ENCODE results near the gene GNAZ.
A peak's percentile ranks its signal among the peaks of the same experiment; 100 is the strongest.

The GNAZ gene

DNA sequence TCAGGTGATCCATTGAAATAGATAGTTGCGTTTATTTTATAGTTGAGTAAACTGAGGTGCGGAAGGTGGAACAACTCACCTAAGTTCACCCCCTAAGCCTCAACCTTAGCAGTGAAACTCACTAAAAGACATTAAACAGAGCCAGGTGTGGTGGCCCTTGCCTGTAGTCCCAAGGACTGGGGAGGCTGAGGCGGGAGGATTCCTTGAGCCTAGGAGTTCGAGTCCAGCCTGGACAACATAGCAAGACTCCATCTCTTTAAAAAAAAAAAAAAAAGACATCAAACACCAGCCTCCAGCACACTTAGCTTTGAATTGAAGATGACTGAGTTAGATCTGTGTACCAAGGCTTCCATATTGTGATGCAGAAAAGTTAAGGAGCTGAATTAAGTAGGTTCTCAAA, 74.1 kb downstream of the GNAZ start:
- DNase-seq (ENCODE audit: insufficient read length, low spot score) (no peak), FAIRE-seq (no peak)
- no peak for TF ChIP-seq POLR2A (IDR thresholded peaks at IDR 0.05; ENCODE audit: low read depth, low read length)

DNA sequence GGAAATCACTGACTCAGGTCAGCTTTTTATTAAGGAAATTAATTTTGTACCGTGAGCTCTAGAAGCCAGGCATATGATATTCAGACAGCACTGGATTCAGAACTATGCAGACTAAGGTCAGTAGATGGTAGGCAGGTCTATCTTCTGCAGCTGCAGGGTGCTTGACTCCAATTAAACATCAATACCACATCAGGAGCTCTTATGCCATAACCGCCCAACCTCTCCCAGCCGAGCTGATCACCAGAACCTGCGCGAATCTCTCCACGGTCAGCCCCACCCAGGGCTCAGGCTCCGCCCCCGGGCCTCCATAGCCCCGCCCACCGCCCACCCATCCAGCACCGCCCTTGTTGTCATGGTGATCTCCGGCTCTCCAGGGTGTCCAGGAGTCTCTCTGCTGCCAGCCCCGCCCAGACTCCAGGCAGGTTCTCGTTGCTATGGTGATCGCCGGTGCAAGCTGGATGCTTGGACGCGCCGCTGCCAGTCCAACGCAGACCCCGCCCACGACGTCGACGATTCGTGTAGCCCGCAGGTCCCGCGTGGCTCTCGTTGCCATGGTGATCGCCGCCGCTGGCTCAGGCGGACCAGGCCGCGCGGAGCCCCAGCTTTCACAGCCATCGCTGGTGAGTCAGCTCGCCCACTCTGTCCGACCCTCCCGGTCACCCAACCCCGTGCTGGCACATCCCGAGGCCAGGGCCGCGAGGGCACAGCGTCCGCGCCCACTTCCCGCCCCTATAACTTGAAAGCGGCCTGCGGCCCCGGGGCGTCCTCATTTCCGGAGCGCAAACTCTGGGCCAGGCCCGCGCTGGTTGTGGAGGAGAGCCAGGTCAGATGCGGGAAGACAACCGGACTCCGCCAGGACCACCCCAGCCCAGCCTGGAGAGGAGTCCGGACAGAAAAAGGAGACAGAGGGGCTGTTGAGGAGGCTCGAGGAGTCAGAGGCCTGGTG, 74.9 kb downstream of the GNAZ start, which contains the start of gene RAB36:
RAB36 (plus strand) TSS at position 546 of the 946 bp plus-strand sequence. CDS start 1,140 bp downstream, outside the sequence.
- DNase-seq (ENCODE audit: insufficient read length, low spot score), result peak; percentile 90
- FAIRE-seq, result peak; percentile 74
- peak; percentile 33; the same call in 1 of the 2 replicates for TF ChIP-seq POLR2A (IDR thresholded peaks at IDR 0.05; ENCODE audit: low read depth, low read length)

DNA sequence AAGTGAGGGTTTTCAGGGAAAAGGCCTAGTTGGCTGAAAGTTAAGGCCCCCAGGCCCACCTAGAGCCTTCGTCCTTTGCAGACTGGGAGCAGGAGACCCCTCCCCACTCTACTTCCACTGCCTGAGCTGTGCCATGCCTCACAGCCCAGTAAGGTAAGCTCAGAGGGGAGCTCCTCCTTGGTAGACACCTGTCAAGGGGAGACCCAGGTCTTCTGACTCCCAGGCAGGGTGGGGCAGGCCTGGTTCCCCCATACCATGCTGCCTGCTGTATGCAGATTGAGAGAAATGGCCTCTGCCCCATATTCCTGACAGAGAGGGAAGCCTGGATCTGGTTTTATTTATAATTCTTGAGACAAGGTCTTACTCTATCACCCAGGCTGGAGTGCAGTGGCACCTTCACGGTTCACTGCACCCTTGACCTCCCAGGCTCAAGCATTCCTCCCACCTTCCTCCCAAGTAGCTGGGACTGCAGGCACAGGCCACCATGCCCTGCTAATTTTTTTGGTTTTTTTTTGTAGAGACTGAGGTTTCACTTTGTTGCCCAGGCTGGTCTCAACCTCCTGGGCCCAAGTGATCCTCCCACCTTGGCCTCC, 75.7 kb downstream of the GNAZ start:
- DNase-seq (ENCODE audit: insufficient read length, low spot score), result no peak
- no peak for TF ChIP-seq POLR2A (IDR thresholded peaks at IDR 0.05; ENCODE audit: low read depth, low read length)
- FAIRE-seq, result no peak

DNA sequence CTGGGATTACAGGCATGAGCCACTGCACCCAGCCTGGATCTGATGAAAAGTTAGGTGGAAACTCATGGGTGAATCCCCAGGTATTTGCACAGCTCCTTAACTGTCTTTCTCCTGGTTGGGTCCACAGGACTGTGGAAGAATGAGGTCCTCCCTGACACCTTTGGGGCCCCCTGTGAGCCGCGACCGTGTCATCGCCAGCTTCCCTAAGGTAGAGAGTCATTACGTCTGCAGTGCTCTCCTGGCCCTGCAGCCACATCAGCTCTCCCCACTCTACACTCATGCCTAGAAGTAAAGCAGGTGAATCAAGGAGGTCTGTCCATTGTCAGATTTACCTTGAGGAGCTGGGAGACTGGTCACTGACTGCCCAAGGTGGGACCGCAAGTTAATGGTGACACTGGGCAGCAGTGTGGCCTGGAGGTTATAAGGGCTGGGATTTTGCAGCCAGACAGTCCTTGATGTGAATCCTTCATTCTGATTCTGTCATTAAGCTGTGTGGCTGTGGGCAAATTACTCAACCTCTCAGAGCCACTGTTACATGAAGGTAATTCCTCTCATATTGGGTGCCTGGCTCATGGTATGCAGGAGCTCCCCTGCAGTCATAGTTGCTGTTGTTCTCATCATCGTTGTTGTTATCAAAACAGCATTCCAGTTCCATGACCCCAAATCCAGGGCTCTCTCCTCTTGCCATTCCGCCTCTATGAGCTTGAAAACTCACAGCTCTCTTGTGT, 76.3 kb downstream of the GNAZ start:
- FAIRE-seq (no peak), DNase-seq (ENCODE audit: insufficient read length, low spot score) (no peak)
- TF ChIP-seq POLR2A (IDR thresholded peaks at IDR 0.05; ENCODE audit: low read depth, low read length), result no peak

DNA sequence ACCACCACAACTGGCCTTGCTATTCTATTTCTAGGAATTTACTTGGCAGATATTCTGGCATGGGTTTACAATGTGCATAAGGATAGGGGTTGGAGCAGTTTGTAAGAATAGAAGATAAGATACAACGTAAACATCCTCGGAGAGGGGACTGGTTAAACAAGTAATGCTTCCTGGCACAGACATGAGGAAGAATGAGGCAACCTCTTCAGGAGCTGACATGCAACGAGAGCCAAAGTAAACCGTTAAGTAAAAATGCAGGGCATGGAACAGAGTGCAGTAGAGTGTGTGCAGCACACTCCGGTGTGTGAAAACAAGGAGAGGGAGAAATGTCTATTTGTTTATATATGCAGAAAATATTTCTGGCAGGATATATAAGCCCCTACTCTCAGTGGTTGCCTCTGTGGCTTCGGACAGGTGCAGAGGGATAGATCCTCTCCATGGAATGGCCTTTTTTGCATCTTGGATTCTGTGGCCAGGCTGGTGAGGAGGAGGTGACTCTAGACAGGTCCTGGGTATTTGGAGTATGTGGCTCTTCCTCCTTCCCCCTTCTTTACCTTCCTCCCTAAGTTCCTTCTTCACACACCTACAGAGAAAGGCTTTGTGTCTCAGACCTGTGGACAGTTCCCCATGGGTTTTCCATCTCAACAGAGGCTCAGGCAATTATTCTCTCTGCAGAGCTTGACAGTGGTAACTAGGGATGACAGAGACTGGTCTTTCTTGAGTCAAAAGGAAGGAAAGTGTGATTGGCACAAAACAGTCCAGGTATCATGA, 77.5 kb downstream of the GNAZ start:
- no peak for FAIRE-seq
- TF ChIP-seq POLR2A (IDR thresholded peaks at IDR 0.05; ENCODE audit: low read depth, low read length), result no peak

DNA sequence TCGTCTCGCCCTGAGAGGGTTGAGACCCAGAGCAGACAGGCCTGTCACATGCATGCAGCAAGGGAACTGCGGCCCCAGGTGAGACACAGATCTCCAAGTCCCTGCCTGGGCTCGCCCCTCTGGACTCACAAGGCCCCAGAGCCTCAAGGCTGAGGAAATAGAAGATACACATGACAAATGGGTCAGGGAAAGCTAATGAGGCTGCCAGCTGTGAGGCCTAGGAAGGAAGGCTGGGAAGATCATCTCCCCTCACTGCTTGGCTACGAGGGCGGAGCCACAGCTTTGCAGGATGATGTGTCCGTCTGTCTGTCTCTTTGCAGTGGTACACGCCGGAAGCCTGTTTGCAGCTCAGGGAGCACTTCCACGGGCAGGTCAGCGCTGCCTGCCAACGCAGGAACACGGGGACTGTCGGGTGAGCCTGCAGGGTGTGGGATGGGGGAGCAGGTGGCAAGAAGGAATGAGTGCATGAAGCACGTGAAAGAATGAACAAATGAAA, 79.5 kb downstream of the GNAZ start:
- FAIRE-seq, result no peak
- no peak for DNase-seq (ENCODE audit: insufficient read length, low spot score)
- no peak for TF ChIP-seq POLR2A (IDR thresholded peaks at IDR 0.05; ENCODE audit: low read depth, low read length)

More for the DNA sequence above, 77.5 kb downstream of the GNAZ start:
- no peak for DNase-seq (ENCODE audit: insufficient read length, low spot score)

DNA sequence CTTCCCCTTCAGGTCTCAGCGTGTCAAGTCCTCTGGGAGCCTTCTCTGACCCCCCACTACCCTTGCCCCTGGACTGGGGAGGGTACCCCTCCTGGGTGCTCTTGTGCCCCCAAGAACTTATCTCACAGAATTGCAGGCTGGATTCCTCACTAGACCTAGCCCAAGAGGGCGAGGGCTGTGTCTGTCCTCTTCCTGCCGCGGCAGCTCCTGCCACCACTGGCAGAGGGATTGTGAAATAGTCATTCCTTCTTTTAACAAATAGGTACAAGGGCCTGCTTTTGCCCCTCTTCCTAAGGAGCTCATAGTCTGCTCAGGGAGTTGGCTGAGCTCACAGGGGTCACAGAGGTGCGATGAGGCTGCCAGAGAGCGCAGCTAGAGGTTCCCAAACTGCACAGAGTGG, 80.4 kb downstream of the GNAZ start:
- DNase-seq (ENCODE audit: insufficient read length, low spot score), result no peak
- FAIRE-seq, result no peak
- no peak for TF ChIP-seq POLR2A (IDR thresholded peaks at IDR 0.05; ENCODE audit: low read depth, low read length)

DNA sequence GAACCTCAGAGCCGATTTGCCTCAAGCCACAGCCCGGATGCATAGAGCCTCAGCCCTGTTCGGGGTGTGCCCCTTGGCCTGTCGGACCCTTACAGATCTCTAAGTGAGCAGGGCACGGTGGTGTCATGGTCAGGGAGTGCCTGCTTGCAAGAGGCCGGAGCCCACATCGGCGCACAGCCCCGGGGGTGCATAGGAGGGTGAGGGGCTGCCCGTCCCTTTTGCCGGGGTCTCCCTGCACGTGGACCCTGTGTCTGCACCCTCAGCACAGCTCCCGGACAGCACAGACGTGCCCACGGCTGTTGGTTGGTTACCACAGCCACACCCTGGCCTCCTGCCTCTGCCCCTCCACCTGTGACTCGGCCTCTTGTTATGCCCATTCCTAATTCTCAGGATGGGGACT, 81.5 kb downstream of the GNAZ start:
- DNase-seq (ENCODE audit: insufficient read length, low spot score) (no peak), FAIRE-seq (no peak)
- TF ChIP-seq POLR2A (IDR thresholded peaks at IDR 0.05; ENCODE audit: low read depth, low read length), result no peak

DNA sequence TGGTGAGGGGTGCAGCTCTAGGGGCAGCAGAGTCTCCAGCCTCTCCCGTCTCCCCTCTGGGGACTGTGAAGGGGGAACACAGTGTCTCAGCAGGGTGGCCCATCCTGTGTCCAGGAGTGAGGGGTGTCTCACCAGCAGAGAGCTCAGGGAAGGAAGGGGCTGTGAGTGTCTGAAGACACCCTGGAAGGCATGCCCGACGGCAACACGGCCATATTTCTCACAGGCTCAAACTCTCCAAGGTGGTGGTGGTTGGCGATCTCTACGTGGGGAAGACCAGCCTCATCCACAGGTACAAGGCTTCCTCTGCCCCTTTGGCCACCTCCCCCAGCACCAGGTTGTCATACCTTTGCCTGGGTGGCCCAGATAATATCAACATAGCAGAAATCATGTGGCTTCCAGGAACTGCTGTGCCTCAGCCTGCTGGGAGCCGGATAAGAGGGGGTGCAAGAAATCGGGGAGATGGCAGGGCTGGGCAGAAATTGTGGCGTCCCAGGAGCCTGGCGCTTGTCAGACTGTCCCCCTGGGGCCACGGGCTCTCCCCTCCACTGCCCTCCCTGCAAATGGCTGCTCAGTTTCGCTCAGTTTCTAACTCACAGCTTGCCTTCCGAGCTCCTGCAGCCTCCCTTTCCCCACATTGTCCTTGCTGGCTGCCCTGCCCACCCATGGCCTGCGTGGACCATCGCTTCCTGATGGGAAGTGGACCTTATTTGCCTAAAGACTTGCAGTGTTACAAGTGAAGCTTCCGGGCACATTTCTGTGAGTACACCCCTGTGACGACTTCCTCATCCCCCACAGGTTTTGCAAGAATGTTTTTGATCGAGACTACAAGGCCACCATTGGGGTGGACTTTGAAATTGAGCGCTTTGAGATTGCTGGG, 82.2 kb downstream of the GNAZ start:
- FAIRE-seq (no peak), DNase-seq (ENCODE audit: insufficient read length, low spot score) (no peak)
- TF ChIP-seq POLR2A (IDR thresholded peaks at IDR 0.05; ENCODE audit: low read depth, low read length), result no peak

DNA sequence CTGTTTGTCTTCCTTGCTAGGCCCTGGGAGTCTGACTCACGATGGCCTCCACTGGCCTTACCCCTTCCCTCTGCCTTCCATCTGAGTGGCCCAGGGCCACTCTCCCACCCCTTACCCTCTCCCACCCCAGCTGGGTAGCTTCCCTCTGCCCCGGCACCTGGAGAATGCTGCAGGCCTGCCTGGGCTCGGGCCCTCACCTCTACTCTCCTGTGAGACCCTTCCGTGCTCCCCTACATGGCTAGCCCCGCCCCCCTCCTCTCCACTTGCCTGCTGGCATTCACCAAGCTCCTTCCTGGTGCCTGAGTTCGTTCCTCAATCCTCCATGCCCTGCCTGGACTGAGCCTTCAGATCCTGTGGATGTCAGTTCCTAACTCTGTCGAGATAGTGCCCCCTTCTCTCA, 83.7 kb downstream of the GNAZ start:
- FAIRE-seq (no peak), DNase-seq (ENCODE audit: insufficient read length, low spot score) (no peak)
- no peak for TF ChIP-seq POLR2A (IDR thresholded peaks at IDR 0.05; ENCODE audit: low read depth, low read length)

DNA sequence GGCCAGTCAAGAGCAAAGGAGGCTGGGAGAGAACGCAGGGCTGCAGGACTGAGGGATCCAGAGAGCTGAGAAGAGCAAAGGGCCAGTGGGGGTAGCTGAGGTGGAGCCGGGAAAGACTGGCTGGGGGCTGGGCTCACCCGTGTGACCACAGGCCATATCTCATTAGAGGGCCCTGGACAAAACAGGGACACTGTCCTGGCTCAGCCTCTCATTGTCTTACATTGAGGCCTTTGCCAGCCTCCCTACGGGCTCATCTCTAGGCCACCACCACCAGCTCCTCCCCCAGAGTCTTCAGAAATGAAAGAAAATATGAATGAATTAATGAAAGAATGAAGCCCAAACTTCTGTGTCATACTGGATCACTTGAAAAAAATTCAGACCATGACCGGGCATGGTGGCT, 84.1 kb downstream of the GNAZ start:
- no peak for TF ChIP-seq POLR2A (IDR thresholded peaks at IDR 0.05; ENCODE audit: low read depth, low read length)
- DNase-seq (ENCODE audit: insufficient read length, low spot score), result no peak
- no peak for FAIRE-seq

DNA sequence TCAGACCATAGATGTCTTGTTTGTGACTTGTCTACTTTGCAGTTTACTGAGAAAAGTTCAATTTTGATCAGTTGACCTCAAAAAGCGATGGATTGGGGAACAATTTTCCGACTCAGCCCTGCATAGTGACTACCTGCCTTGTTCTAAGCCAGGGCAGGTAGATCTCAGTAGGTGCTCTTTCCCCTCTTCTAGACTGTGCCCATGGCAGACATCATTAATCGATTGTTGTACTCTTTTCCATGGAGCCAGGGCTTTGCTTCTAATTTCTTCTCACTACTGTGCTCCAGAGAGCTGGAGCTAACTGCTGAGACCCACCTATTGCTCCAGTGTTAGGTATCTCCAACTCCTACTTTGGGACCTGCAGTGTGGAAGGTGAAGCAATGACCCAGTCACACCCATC, 84.8 kb downstream of the GNAZ start:
- FAIRE-seq (no peak), DNase-seq (ENCODE audit: insufficient read length, low spot score) (no peak)

More for the DNA sequence above, 84.8 kb downstream of the GNAZ start:
- TF ChIP-seq POLR2A (IDR thresholded peaks at IDR 0.05; ENCODE audit: low read depth, low read length), result no peak
